Adrenal gland (tissue), 12 donors: ENCODE results near the gene INTS6L. TPM values are rescaled to one million over a fixed set of nuclear protein-coding genes. Genes with fewer than 3 reads are reported as not detected.

Experiments
- DNase-seq, 7 donors: peaks; one replicate each; pipeline ENCODE4 v3.0.0-alpha.2; 2019 to 2020
- H3K27ac ChIP-seq, 5 donors: fragments of 200-600 bp; sonication (generic) in 4 of 5; 1 replicate in 3 of 5; 2 replicates in 2 of 5; pipeline versions ENCODE4 v1.5.1 to v1.8.0; 2016 to 2020; ENCODE audit warnings: mild to moderate bottlenecking in 1 of 5
- H3K27me3 ChIP-seq: fragments of 200-600 bp; 2 replicates; pipeline ENCODE4 v1.8.0; 2021
- H3K36me3 ChIP-seq, 2 donors: fragments of 200-600 bp; replicated peaks in 1 of 2; 1 replicate in 1 of 2; 2 replicates in 1 of 2; pipeline versions ENCODE4 v1.5.1 to v1.8.0; 2018 to 2022
- H3K4me1 ChIP-seq, 2 donors: fragments of 200-600 bp; replicated peaks in 1 of 2; 1 replicate in 1 of 2; 2 replicates in 1 of 2; pipeline versions ENCODE4 v1.5.1 to v1.8.0; 2018 to 2021
- H3K4me3 ChIP-seq, 4 donors: fragments of 200-600 bp; sonication (generic) in 3 of 4; one replicate each; pipeline ENCODE4 v1.5.1; 2016 to 2018
- H3K9me3 ChIP-seq, 3 donors: fragments of 200-600 bp; sonication (generic) in 1 of 3; replicated peaks in 1 of 3; 1 replicate in 2 of 3; 2 replicates in 1 of 3; pipeline versions ENCODE4 v1.5.1 to v1.8.0; 2016 to 2021
- CTCF ChIP-seq, 6 experiments: fragments of 450-650 bp in 4 of 6; fragments of 200-600 bp in 2 of 6; sonication (generic) in 1 of 6; IDR thresholded peaks; 1 replicate in 5 of 6; 2 replicates in 1 of 6; pipeline versions ENCODE4 v1.5.1 to v1.8.0; 2016 to 2021; ENCODE audit warnings: antibody characterized with exemption in 6 of 6, mild to moderate bottlenecking in 2 of 6, moderate library complexity in 1 of 6
- POLR2A ChIP-seq, 2 donors: fragments of 450-650 bp; IDR thresholded peaks; one replicate each; pipeline ENCODE4 v1.6.1; 2017; ENCODE audit warnings: antibody characterized with exemption in 2 of 2, mild to moderate bottlenecking in 2 of 2, moderate library complexity in 1 of 2
- WGBS, 4 donors: extraction: QIAGEN DNeasy Blood & Tissue Kit in 2 of 4; methylation state at CpG; one replicate each; pipeline versions ENCODE4 v1.1.5 to v1.1.7; 2013 to 2017; 5-methylcytosine and 5-hydroxymethylcytosine counted together
- intact Hi-C, 2 donors: fragments of 100-400 bp; cut with DNase I; formaldehyde crosslinking; loops; one replicate each; pipeline versions ENCODE4 v1.14.1 to v1.15.0; 2022 to 2023
- polyA plus RNA-seq, 3 donors: library from polyadenylated mRNA; stranded (reverse); fragments of 200-250 nt in 2 of 3; fragments of 350-450 nt in 1 of 3; fragmentation: Illumina TruSeq in 1 of 3; extraction: RNeasy Lipid Tissue Mini Kit (QIAGEN cat#74804) in 1 of 3; gene quantifications; one replicate each; pipeline ENCODE4 v1.2.3, GENCODE V29; 2013 to 2014
- total RNA-seq, 9 donors: library from RNA; depleted of rRNA in 4 of 9; stranded (reverse); fragments of >200 nt in 4 of 9; fragments of 120-200 nt in 1 of 9; fragmentation: NEBNext Ultra II Directional in 1 of 9; extraction: Animal tissue kit (Norgen Biotek cat#: 25700) in 1 of 9; gene quantifications; one replicate each; pipeline versions ENCODE4 v1.1.0 to v1.2.4, GENCODE V29; 2013 to 2023
- donor health status: healthy with polysubstance abuse.
- donor health status: Bipolar disorder and iron deficiency.
- donor health status: DM: yes; HTN: yes; CAD: no.
- donor health status: DM: no; HTN: no; CAD: no.
- donor health status: DM: no; HTN: no; CAD: no.
- donor health status: DM: yes; HTN: yes; CAD: no.

INTS6L gene
- total and polyA plus RNA-seq, 12 donors, result 7.5 to 85.0 (median 14.8) TPM

- TF ChIP-seq CTCF (IDR thresholded peaks at IDR 0.05) (no peak), POLR2A (IDR thresholded peaks at IDR 0.05) (no peak)
- intact Hi-C loops, result loop anchor here (10.0 kb wide), 1 partner anchor 93 kb away; no protein-coding TSS in a partner anchor
- Histone ChIP-seq H3K27ac (no peak overlapping the region), H3K9me3 (no peaks in the 10 kb centered on the region), H3K4me3 (no peak overlapping the region), H3K27me3 (peaks cover 3% of the 10 kb centered on the region), H3K36me3 (no peaks in the 10 kb centered on the region), H3K4me1 (no peaks in the 10 kb centered on the region)
- WGBS, 4 donors, result 79 to 90% (median 85%) methylated on average over 6 to 7 of the region's 7 CpGs
- no peak for DNase-seq
Measured at GRCh38 chrX:135481696-135482179, 38.7 kb upstream of the INTS6L start.

- no peak overlapping the region for H3K27ac ChIP-seq
- 16 to 36% (median 28%) methylated on average over 3 of the region's 3 CpGs for WGBS, 4 donors
- no peak overlapping the region for H3K4me3 ChIP-seq
- no peaks in the 10 kb centered on the region for H3K27me3 ChIP-seq
- no peaks in the 10 kb centered on the region for H3K36me3 ChIP-seq
- TF ChIP-seq POLR2A (IDR thresholded peaks at IDR 0.05) (no peak), CTCF (IDR thresholded peaks at IDR 0.05) (peak in 5 of 6 experiments; percentile 58 to 71 (median 64))
- no peaks in the 10 kb centered on the region for H3K4me1 ChIP-seq
- peak; percentile 14 to 55 (median 24) for DNase-seq
- intact Hi-C loops, result loop anchor here (10.0 kb wide), 1 partner anchor 90 kb away; no protein-coding TSS in a partner anchor
- no peaks in the 10 kb centered on the region for H3K9me3 ChIP-seq
Measured at GRCh38 chrX:135484641-135485289, 35.7 kb upstream of the INTS6L start.

- Histone ChIP-seq H3K27me3 (peaks cover 1% of the 10 kb centered on the region), H3K4me3 (no peak overlapping the region), H3K4me1 (no peaks in the 10 kb centered on the region), H3K36me3 (no peaks in the 10 kb centered on the region), H3K9me3 (no peaks in the 10 kb centered on the region), H3K27ac (no peak overlapping the region)
- WGBS, 4 donors, result 50 to 83% (median 64%) methylated on average over 1 of the region's 1 CpG; no CpG with 5 or more reads in 1 of the 4 donors
- TF ChIP-seq CTCF (IDR thresholded peaks at IDR 0.05), result no peak
- no peak for TF ChIP-seq POLR2A (IDR thresholded peaks at IDR 0.05)
- no peak for DNase-seq
- intact Hi-C loops, result loop anchor here (10.0 kb wide), 1 partner anchor 85 kb away; no protein-coding TSS in a partner anchor
Measured at GRCh38 chrX:135489542-135489941, 30.9 kb upstream of the INTS6L start.

GRCh38 chrX:135490979-135491514 lies 29.4 kb upstream of the INTS6L start:
- intact Hi-C loops, result no loop called here
- no peaks in the 10 kb centered on the region for H3K9me3 ChIP-seq
- WGBS, 4 donors, result 61 to 95% (median 75%) methylated on average over 4 of the region's 4 CpGs
- H3K4me3 ChIP-seq, result no peak overlapping the region
- H3K36me3 ChIP-seq, result no peaks in the 10 kb centered on the region
- no peaks in the 10 kb centered on the region for H3K4me1 ChIP-seq
- DNase-seq, result no peak
- no peak overlapping the region for H3K27ac ChIP-seq
- TF ChIP-seq CTCF (IDR thresholded peaks at IDR 0.05), result no peak
- peaks cover 5% of the 10 kb centered on the region for H3K27me3 ChIP-seq
